Kidney (tissue), 14 donors: Measurements from ENCODE around the gene CTNNA2. TPM values are rescaled to one million over a fixed set of nuclear protein-coding genes. Genes with fewer than 3 reads are reported as not detected.

Experiments used
- DNase-seq, 5 donors: peaks; one replicate each; pipeline ENCODE4 v3.0.0-alpha.2; 2013 to 2020
- FAIRE-seq: peaks from 2 replicates; lab custom pipeline; 2012; peaks lifted over from hg19 to GRCh38; lab: Jason Lieb, UNC
- H3K27ac ChIP-seq, 2 donors: one replicate each; pipeline ENCODE4 v1.7.0; 2013; ENCODE audit warnings: low read depth in 2 of 2, low read length in 2 of 2, inconsistent platforms in 1 of 2
- H3K27me3 ChIP-seq: one replicate; pipeline ENCODE4 v1.7.1; 2013; ENCODE audit warnings: low read length, inconsistent platforms; ENCODE audit not compliant: control insufficient read depth, insufficient read depth
- H3K36me3 ChIP-seq, 3 donors: one replicate each; pipeline versions ENCODE4 v1.7.0 to v1.7.1; 2013; ENCODE audit warnings: low read length in 3 of 3, control low read depth in 1 of 3, inconsistent platforms in 1 of 3; ENCODE audit not compliant: insufficient read depth in 3 of 3, control insufficient read depth in 2 of 3
- H3K4me1 ChIP-seq, 3 donors: one replicate each; pipeline versions ENCODE4 v1.7.0 to v1.7.1; 2013; ENCODE audit warnings: low read length in 3 of 3, inconsistent platforms in 1 of 3, low read depth in 1 of 3; ENCODE audit not compliant: control insufficient read depth in 2 of 3, insufficient read depth in 2 of 3
- H3K4me3 ChIP-seq, 3 donors: one replicate each; pipeline versions ENCODE4 v1.7.0 to v1.8.1; 2013; ENCODE audit warnings: low read length in 3 of 3, control low read depth in 1 of 3, inconsistent platforms in 1 of 3
- H3K9ac ChIP-seq, 3 donors: one replicate each; pipeline versions ENCODE4 v1.7.0 to v1.7.1; 2013; ENCODE audit warnings: low read length in 3 of 3, control low read depth in 1 of 3, inconsistent platforms in 1 of 3
- H3K9me3 ChIP-seq, 3 donors: one replicate each; pipeline versions ENCODE4 v1.7.0 to v1.7.1; 2013; ENCODE audit warnings: low read length in 3 of 3, control low read depth in 1 of 3, inconsistent platforms in 1 of 3; ENCODE audit not compliant: control insufficient read depth in 2 of 3, insufficient read depth in 1 of 3
- CTCF ChIP-seq: IDR thresholded peaks from 3 replicates; pipeline ENCODE4 v1.5.1; 2012; ENCODE audit warnings: mild to moderate bottlenecking, moderate library complexity, borderline replicate concordance; ENCODE audit not compliant: insufficient read depth; ENCODE audit errors: extremely low read depth
- intact Hi-C: fragments of 100-400 bp; cut with DNase I; formaldehyde crosslinking; loops from one replicate; pipeline ENCODE4 v1.11.1; 2022
- polyA plus RNA-seq: library from polyadenylated mRNA; stranded (reverse); fragments of 350-450 nt; fragmentation: Illumina TruSeq; extraction: RNeasy Lipid Tissue Mini Kit (QIAGEN cat#74804); gene quantifications from one replicate; pipeline ENCODE4 v1.2.3, GENCODE V29; 2014; ENCODE audit warnings: low read depth, low replicate concordance; ENCODE audit not compliant: insufficient read depth
- total RNA-seq: library from RNA; stranded (reverse); fragmentation: NEBNext Ultra II Directional; extraction: Animal tissue kit (Norgen Biotek cat#: 25700); gene quantifications from one replicate; pipeline ENCODE4 v1.2.1, GENCODE V29; 2021
- donor health status: control.
- donor health status: control.
- donor health status: control.
- donor health status: control.
- donor health status: control.
- donor health status: DM: yes; HTN: yes; CAD: no.
- donor health status: Normal renal cell carcinoma (clear cell type).

The CTNNA2 gene
- total and polyA plus RNA-seq, 2 donors from 2014 or later = 0.47 TPM; not detected in 1

- H3K9ac ChIP-seq = no peak overlapping the region
Measured at GRCh38 chr2:79721966-79722365, 209.1 kb downstream of the CTNNA2 start.

GRCh38 chr2:79723830-79724229 lies 211.0 kb downstream of the CTNNA2 start:
- Histone ChIP-seq H3K4me3 (no peak overlapping the region), H3K9ac (no peak overlapping the region), H3K4me1 (no peaks in the 10 kb centered on the region), H3K27me3 (no peaks in the 10 kb centered on the region), H3K36me3 (no peaks in the 10 kb centered on the region), H3K9me3 (no peaks in the 10 kb centered on the region), H3K27ac (no peak overlapping the region)
- intact Hi-C loops = no loop called here
- TF ChIP-seq CTCF = no peak
- DNase-seq (no peak), FAIRE-seq (no peak)

More at GRCh38 chr2:79721966-79722365, 209.1 kb downstream of the CTNNA2 start:
- no peaks in the 10 kb centered on the region for H3K9me3 ChIP-seq
- intact Hi-C loops = no loop called here
- no peak for TF ChIP-seq CTCF
- no peak overlapping the region for H3K27ac ChIP-seq
- DNase-seq = no peak
- H3K27me3 ChIP-seq = no peaks in the 10 kb centered on the region
- no peaks in the 10 kb centered on the region for H3K4me1 ChIP-seq
- H3K4me3 ChIP-seq = no peak overlapping the region
- no peaks in the 10 kb centered on the region for H3K36me3 ChIP-seq
- no peak for FAIRE-seq

GRCh38 chr2:79729532-79729931 lies 216.7 kb downstream of the CTNNA2 start:
- H3K27ac ChIP-seq = no peak overlapping the region
- DNase-seq (no peak), FAIRE-seq (no peak)
- no peaks in the 10 kb centered on the region for H3K27me3 ChIP-seq
- no peak overlapping the region for H3K4me3 ChIP-seq
- TF ChIP-seq CTCF = no peak
- H3K36me3 ChIP-seq = no peaks in the 10 kb centered on the region
- H3K9me3 ChIP-seq = no peaks in the 10 kb centered on the region
- intact Hi-C loops = no loop called here
- H3K4me1 ChIP-seq = no peaks in the 10 kb centered on the region
- no peak overlapping the region for H3K9ac ChIP-seq

- FAIRE-seq (no peak), DNase-seq (no peak)
- no peak overlapping the region for H3K27ac ChIP-seq
- H3K27me3 ChIP-seq = no peaks in the 10 kb centered on the region
- no peak overlapping the region for H3K9ac ChIP-seq
- H3K36me3 ChIP-seq = no peaks in the 10 kb centered on the region
- no peak overlapping the region for H3K4me3 ChIP-seq
- TF ChIP-seq CTCF = no peak
- no peaks in the 10 kb centered on the region for H3K9me3 ChIP-seq
- intact Hi-C loops = no loop called here
- no peaks in the 10 kb centered on the region for H3K4me1 ChIP-seq
Measured at GRCh38 chr2:79734518-79734917, 221.7 kb downstream of the CTNNA2 start.
